Measurements from ENCODE around the gene AJAP1. TPM values are rescaled to one million over a fixed set of nuclear protein-coding genes. Genes with fewer than 3 reads are reported as not detected.

AJAP1 gene
- polyA plus RNA-seq, 1 of the 3 experiments (the other 2 are of a cell fraction) = not detected

DNA sequence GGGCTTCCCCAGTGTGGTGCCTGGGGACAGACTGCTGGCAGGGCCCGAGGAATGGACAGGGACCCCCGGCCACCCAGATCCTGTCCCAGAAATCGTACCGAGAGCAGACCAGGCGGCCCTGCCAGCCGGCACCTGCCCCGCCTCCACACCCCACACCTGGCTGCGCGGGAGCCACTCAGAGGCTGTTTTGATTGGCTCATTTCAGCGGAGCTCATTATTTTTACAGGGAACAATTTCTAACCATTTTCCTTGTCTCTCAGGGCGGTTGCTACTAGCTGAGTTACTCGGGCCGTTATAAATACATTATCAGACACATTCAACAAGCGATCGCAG, 39.3 kb upstream of the AJAP1 start (continued):
- no peak for TF ChIP-seq ZBTB33 (IDR thresholded peaks at IDR 0.05; ENCODE audit: borderline replicate concordance, low read depth)
- TF ChIP-seq, protein P1, sequence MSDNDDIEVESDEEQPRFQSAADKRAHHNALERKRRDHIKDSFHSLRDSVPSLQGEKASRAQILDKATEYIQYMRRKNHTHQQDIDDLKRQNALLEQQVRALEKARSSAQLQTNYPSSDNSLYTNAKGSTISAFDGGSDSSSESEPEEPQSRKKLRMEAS (IDR thresholded peaks at IDR 0.05; ENCODE audit: low read depth) = no peak
- no peak for TF ChIP-seq MEF2A (IDR thresholded peaks at IDR 0.05; ENCODE audit: borderline replicate concordance, low read depth)
- TF ChIP-seq NRF1 (IDR thresholded peaks at IDR 0.05; ENCODE audit: low read depth, low read length) = no peak
- TF ChIP-seq RCOR1 (IDR thresholded peaks at IDR 0.05; ENCODE audit: low read length) = no peak
- TF ChIP-seq RFX5 (IDR thresholded peaks at IDR 0.05; ENCODE audit: low read length) = no peak
- no peak for TF ChIP-seq TCF12 (IDR thresholded peaks at IDR 0.05)
- TF ChIP-seq, protein P2, sequence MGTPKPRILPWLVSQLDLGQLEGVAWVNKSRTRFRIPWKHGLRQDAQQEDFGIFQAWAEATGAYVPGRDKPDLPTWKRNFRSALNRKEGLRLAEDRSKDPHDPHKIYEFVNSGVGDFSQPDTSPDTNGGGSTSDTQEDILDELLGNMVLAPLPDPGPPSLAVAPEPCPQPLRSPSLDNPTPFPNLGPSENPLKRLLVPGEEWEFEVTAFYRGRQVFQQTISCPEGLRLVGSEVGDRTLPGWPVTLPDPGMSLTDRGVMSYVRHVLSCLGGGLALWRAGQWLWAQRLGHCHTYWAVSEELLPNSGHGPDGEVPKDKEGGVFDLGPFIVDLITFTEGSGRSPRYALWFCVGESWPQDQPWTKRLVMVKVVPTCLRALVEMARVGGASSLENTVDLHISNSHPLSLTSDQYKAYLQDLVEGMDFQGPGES (IDR thresholded peaks at IDR 0.05; ENCODE audit: low read depth, low read length) = no peak
- TF ChIP-seq MXI1 (IDR thresholded peaks at IDR 0.05; ENCODE audit: low read depth, low read length) = no peak

- no peaks in the 10 kb centered on the region for H3K27me3 ChIP-seq (ENCODE audit: insufficient read depth)
- POLR2A ChIA-PET = no interaction called here
- 42% methylated on average over 7 of the region's 9 CpGs for WGBS (ENCODE audit: low lambda C conversion rate)
Observed at GRCh38 chr1:4615501-4615900, 38.9 kb upstream of the AJAP1 start.

More at GRCh38 chr1:4615501-4615900, 38.9 kb upstream of the AJAP1 start:
- no peaks in the 10 kb centered on the region for H3K9me2 ChIP-seq
- no peak for DNase-seq
- no peak overlapping the region for H2AFZ ChIP-seq (ENCODE audit: low read depth)
- H3K36me3 ChIP-seq (replicated peaks in 1 of 2; ENCODE audit: control insufficient read depth in 1 of 2, insufficient read depth in 2 of 2, low read length in 1 of 2) = no peaks in the 10 kb centered on the region
- CTCF ChIA-PET = interaction anchor here (1.2 to 2.4 kb wide), 2 partner anchors 9 to 41 kb away, joined by 3 to 11 read pairs; no protein-coding TSS in a partner anchor
- H3K79me2 ChIP-seq (ENCODE audit: insufficient read depth) = no peaks in the 10 kb centered on the region
- H3K9me3 ChIP-seq = no peaks in the 10 kb centered on the region
- no peak for TF ChIP-seq YY1 (IDR thresholded peaks at IDR 0.05; ENCODE audit: low read depth)
- no peak for TF ChIP-seq RCOR1 (IDR thresholded peaks at IDR 0.05; ENCODE audit: low read length)
- TF ChIP-seq ELF1 (IDR thresholded peaks at IDR 0.05) = no peak
- TF ChIP-seq, protein P3, sequence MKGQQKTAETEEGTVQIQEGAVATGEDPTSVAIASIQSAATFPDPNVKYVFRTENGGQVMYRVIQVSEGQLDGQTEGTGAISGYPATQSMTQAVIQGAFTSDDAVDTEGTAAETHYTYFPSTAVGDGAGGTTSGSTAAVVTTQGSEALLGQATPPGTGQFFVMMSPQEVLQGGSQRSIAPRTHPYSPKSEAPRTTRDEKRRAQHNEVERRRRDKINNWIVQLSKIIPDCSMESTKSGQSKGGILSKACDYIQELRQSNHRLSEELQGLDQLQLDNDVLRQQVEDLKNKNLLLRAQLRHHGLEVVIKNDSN (IDR thresholded peaks at IDR 0.05; ENCODE audit: borderline replicate concordance, low read depth) = no peak
- TF ChIP-seq CHD2 (IDR thresholded peaks at IDR 0.05; ENCODE audit: low read length, partially characterized antibody) = no peak
- TF ChIP-seq NRF1 (IDR thresholded peaks at IDR 0.05; ENCODE audit: low read depth, low read length) = no peak
- no peak for TF ChIP-seq POLR2AphosphoS5 (IDR thresholded peaks at IDR 0.05; ENCODE audit: low read depth, low read length)
- TF ChIP-seq RAD21 (IDR thresholded peaks at IDR 0.05; ENCODE audit: low read length) = no peak
- no peak for TF ChIP-seq MXI1 (IDR thresholded peaks at IDR 0.05; ENCODE audit: low read depth, low read length)
- no peak for TF ChIP-seq RXRA (IDR thresholded peaks at IDR 0.05; ENCODE audit: borderline replicate concordance, low read depth)
- H3K4me1 ChIP-seq (ENCODE audit: control insufficient read depth in 1 of 2, insufficient read depth in 2 of 2, low read depth in 1 of 2, low read length in 1 of 2) = peaks cover 0 to 40% of the 10 kb centered on the region in 2 experiments; a peak in 1 of 4 replicates
- no peaks in the 10 kb centered on the region for H4K20me1 ChIP-seq (ENCODE audit: insufficient read depth)
- no peak overlapping the region for H3K4me3 ChIP-seq (ENCODE audit: low read depth in 2 of 2, low read length in 1 of 2)
- no peak overlapping the region for H3K9ac ChIP-seq
- no peak overlapping the region for H3K4me2 ChIP-seq
- no peak overlapping the region for H3K27ac ChIP-seq (ENCODE audit: low read depth in 2 of 2, low read length in 1 of 2)
- no peaks in the 10 kb centered on the region for H3F3A ChIP-seq (replicated peaks; ENCODE audit: insufficient read depth)

Measured in SK-N-SH (cell line).